Activated T-helper 2 cell treated with anti-CD3 and anti-CD28 coated beads, Interferon-gamma antibody, Interleukin-2, Interleukin-4, amounts not matched to agents 10 μg/mL and 5 μg/mL and 100 μg/mL, durations not matched to agents 14 hours and 24 hours and 36 hours (primary cell): ENCODE measurements around the gene RBFA. TPM values are rescaled to one million over a fixed set of nuclear protein-coding genes. Genes with fewer than 3 reads are reported as not detected.

ENCODE experiments used
- DNase-seq: peaks from one replicate; pipeline ENCODE4 v3.0.0; 2021; ENCODE audit warnings: low spot score
- H3K27ac Mint-ChIP-seq: one replicate; pipeline ENCODE4 v1.8.0; 2021; ENCODE audit warnings: mixed read lengths
- H3K27me3 Mint-ChIP-seq: one replicate; pipeline ENCODE4 v1.8.0; 2021; ENCODE audit warnings: low read depth, mixed read lengths
- H3K36me3 Mint-ChIP-seq: one replicate; pipeline ENCODE4 v1.8.0; 2021; ENCODE audit warnings: low read depth, mixed read lengths
- H3K4me1 Mint-ChIP-seq: one replicate; pipeline ENCODE4 v1.8.0; 2021; ENCODE audit warnings: low read depth, mixed read lengths
- H3K4me3 Mint-ChIP-seq: one replicate; pipeline ENCODE4 v1.8.0; 2021; ENCODE audit warnings: low read depth, mild to moderate bottlenecking, moderate library complexity, mixed read lengths
- H3K9me3 Mint-ChIP-seq: one replicate; pipeline ENCODE4 v1.8.0; 2021; ENCODE audit warnings: mixed read lengths
- intact Hi-C: fragments of 100-400 bp; cut with micrococcal nuclease; formaldehyde crosslinking; loops from one replicate; pipeline ENCODE4 v1.15.1; 2023
- total RNA-seq: library from RNA; stranded (reverse); gene quantifications from 2 replicates; pipeline ENCODE4 v1.2.3, GENCODE V29; 2022

RBFA gene
- total RNA-seq, 1 donor from 2014 or later: 49.4 TPM

DNA sequence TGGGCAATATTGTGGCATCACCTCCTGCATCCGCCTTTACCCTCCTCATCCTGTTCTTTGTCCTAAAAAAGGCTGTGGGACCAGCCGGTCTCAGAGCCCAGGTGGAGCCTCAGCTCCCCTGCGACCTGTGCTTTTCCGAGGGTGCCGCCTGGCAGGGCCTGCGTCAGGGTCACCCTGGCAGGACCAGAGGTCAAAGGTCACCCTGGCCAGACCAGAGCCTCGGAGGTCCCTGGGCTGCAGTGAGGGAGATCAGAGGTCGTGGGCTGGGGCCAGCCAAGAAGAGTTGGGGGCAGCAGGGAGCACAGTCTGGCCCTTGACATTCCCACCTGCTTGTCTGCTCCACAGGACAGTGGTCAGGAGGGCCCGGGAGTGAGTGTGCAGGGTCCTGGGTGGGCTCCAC lies 31.5 kb downstream of the RBFA start:
- DNase-seq: no peak
- H3K9me3 Mint-ChIP-seq: peaks cover 8% of the 10 kb centered on the region
- no peaks in the 10 kb centered on the region for H3K27me3 Mint-ChIP-seq
- no peak overlapping the region for H3K27ac Mint-ChIP-seq
- H3K4me3 Mint-ChIP-seq: no peak overlapping the region
- intact Hi-C loops: no loop called here
- no peaks in the 10 kb centered on the region for H3K36me3 Mint-ChIP-seq
- H3K4me1 Mint-ChIP-seq: no peaks in the 10 kb centered on the region

DNA sequence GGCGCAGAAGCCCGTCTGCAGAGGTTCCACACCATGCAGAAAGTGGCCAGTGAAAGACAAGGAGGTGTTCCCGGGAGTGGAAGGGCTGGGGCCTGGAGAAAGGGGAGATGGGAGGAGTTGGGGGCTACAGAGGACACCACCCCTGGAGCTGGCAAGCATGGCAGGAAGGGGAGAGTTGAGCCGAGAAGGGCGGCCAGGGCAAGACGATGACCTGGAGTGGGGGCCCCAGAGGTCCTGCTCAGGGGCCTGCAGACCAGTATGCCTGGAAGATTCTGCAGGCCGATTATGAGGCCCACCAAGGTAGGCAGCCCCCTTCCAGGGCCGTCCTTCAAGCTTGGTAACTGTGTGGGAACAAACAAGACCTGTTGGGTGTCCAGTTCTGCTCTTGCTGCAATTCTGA lies 33.1 kb downstream of the RBFA start:
- Mint-ChIP-seq H3K27ac (no peak overlapping the region), H3K36me3 (no peaks in the 10 kb centered on the region), H3K4me1 (no peaks in the 10 kb centered on the region), H3K27me3 (no peaks in the 10 kb centered on the region), H3K4me3 (no peak overlapping the region), H3K9me3 (peaks cover 4% of the 10 kb centered on the region)
- no peak for DNase-seq
- intact Hi-C loops: no loop called here

DNA sequence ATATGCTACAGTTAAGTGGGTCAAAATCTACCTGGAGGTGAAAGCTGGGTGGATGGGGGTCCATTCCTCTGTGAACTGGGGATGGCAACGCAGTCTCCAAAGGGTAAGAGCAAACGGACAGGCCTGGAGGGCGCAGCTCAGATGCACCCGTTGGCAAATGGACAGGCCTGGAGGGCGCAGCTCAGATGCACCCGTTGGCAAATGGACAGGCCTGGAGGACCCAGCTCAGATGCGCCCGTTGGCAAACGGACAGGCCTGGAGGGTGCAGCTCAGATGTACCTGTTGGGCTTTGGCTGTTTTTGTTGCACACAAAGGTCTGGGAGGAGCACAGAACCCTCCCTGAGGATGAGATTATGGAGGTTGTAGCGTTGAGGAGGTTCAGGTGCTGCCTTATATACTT lies 33.7 kb downstream of the RBFA start:
- Mint-ChIP-seq H3K4me1 (no peaks in the 10 kb centered on the region), H3K27me3 (no peaks in the 10 kb centered on the region), H3K9me3 (peaks cover 4% of the 10 kb centered on the region), H3K36me3 (no peaks in the 10 kb centered on the region), H3K27ac (no peak overlapping the region), H3K4me3 (no peak overlapping the region)
- no peak for DNase-seq
- intact Hi-C loops: no loop called here

DNA sequence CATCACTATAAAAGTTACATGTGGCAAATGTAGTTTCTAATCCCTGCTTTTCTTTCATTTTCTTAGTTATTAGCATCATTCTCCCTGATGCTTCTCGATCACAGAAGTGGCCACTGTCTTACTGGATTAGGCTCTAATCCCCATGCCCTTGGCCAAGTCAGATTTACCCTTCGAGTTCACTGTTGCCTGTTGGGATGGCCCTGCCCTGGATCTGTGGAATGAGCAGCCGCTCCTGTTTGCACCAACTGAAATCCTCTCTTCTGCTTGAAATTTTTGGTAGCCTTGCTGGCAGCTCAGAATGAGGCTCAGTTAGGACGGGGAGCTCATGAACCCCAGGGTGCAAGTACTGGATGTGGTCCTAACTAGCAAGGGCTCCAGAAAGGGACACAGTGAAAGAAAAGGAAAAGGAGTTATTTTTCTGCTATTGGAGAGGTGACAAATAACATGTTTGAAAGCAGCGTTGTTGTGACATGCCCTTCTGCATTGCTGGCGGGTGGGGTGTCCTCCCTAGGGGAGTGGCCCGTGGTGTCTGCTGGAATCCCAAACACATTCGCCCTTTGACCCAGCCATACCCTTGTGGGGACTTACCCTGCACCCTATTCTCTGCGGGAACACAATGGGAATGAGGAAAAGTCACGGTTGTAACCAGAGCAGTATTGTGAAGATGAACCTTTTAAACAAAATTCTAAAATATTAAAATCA lies 34.5 kb downstream of the RBFA start:
- Mint-ChIP-seq H3K9me3 (peaks cover under 1% of the 10 kb centered on the region), H3K4me3 (no peak overlapping the region), H3K27ac (no peak overlapping the region), H3K27me3 (no peaks in the 10 kb centered on the region), H3K36me3 (no peaks in the 10 kb centered on the region), H3K4me1 (no peaks in the 10 kb centered on the region)
- DNase-seq: no peak
- intact Hi-C loops: no loop called here

DNA sequence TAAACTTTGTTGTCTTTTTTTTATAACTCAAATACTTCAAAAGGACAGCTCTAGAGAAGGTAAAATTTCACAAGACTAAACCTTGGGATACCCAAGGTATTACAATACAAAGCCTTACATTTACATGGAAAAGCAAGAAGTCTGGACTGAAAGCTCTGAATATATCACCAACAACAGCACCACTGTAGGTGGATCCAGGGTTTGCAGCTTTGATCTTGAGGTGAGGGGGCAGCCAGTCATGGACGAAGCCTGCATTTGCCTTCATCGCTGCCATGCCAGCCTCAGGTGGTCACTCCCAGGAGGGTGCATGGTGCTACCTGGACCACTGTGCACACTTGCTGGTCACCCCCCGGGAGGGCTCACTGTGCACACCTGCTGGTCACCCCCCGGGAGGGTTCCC lies 36.6 kb downstream of the RBFA start:
- Mint-ChIP-seq H3K9me3 (no peaks in the 10 kb centered on the region), H3K4me3 (no peak overlapping the region), H3K27ac (no peak overlapping the region), H3K36me3 (no peaks in the 10 kb centered on the region), H3K27me3 (no peaks in the 10 kb centered on the region), H3K4me1 (no peaks in the 10 kb centered on the region)
- intact Hi-C loops: no loop called here
- no peak for DNase-seq

DNA sequence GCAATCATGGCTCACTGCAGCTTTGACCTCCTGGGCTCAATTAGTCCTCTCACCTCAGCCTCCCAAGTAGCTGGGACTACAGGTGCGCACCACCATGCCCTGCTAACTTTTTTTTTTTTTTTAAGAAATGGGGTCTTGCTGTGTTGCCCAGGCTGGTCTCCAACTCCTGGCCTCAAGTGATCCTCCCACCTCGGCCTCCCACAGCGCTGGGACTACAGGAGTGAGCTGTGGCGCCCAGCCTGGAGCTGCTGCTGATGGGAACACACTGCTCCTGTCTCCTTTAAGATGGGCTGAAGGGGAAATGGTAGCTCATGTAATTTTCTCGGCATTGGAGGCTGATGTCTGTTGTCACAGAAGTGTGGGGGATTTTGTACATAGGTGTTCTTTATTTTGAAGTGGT lies 39.9 kb downstream of the RBFA start:
- Mint-ChIP-seq H3K9me3 (no peaks in the 10 kb centered on the region), H3K36me3 (no peaks in the 10 kb centered on the region), H3K4me3 (no peak overlapping the region), H3K27ac (no peak overlapping the region), H3K27me3 (no peaks in the 10 kb centered on the region), H3K4me1 (no peaks in the 10 kb centered on the region)
- intact Hi-C loops: no loop called here
- no peak for DNase-seq

DNA sequence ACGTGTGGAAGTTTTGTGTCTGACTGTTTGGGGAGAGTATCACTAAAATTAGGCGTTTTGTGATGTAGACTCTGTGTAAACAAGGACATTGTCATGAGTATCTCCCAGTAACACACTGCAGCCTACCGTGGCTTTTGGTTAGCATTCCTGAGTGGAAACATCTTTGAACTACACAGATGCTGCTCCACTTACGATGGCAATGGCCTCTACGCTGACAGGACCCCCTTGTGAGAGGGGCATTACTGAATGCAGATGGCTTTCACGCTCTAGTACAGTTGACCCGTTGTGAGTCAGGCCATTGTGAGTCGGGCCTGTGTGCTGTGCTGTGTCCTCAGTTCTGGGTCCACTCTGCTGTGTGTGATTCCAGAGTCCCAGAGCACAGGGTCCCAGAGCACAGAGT lies 40.5 kb downstream of the RBFA start:
- no peaks in the 10 kb centered on the region for H3K36me3 Mint-ChIP-seq
- no peak overlapping the region for H3K4me3 Mint-ChIP-seq
- H3K4me1 Mint-ChIP-seq: no peaks in the 10 kb centered on the region

DNA sequence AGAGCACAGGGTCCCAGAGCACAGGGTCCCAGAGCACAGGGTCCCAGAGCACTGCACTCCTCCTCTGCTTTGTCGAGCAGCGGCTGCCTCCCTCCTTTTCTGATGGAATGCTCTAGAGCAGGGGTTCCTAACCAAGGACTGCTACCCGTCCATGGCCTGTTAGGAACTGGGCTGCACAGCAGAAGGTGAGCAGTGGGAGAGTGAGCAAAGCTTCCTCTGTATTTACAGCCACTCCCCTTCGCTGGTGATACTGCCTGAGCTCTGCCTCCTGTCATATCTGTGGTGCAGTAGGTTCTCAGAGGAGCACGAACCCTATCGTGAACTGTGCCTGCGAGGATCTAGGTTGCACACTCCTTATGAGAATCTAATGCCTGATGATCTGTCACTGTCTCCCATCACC lies 41.7 kb downstream of the RBFA start:
- Mint-ChIP-seq H3K27ac (no peak overlapping the region), H3K4me1 (no peaks in the 10 kb centered on the region), H3K27me3 (no peaks in the 10 kb centered on the region), H3K9me3 (no peaks in the 10 kb centered on the region), H3K4me3 (no peak overlapping the region), H3K36me3 (no peaks in the 10 kb centered on the region)
- no peak for DNase-seq
- intact Hi-C loops: no loop called here

More for the DNA sequence above, 40.5 kb downstream of the RBFA start:
- Mint-ChIP-seq H3K27ac (no peak overlapping the region), H3K9me3 (no peaks in the 10 kb centered on the region), H3K27me3 (no peaks in the 10 kb centered on the region)
- no peak for DNase-seq
- intact Hi-C loops: no loop called here

DNA sequence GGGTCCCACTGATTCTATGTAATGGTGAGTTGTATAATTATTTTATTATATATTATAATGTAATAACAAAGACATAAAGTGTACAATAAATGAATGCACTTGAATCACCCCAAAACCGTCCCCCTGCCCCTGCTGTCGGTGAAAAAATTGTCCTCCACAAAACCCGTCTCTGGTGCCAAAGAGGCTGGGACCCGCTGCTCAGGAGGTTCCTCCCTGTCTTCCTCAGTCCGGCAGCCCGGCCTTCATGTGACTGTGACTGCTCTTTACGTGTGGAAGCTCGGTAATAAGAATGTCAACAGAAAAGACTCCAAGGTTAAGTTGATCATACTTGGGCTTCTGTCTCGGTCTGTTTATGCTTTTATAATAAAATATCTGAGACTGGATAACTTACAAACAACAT lies 42.1 kb downstream of the RBFA start:
- intact Hi-C loops: no loop called here
- no peak for DNase-seq
- Mint-ChIP-seq H3K27ac (no peak overlapping the region), H3K4me1 (no peaks in the 10 kb centered on the region), H3K9me3 (no peaks in the 10 kb centered on the region), H3K4me3 (no peak overlapping the region), H3K27me3 (no peaks in the 10 kb centered on the region), H3K36me3 (no peaks in the 10 kb centered on the region)

DNA sequence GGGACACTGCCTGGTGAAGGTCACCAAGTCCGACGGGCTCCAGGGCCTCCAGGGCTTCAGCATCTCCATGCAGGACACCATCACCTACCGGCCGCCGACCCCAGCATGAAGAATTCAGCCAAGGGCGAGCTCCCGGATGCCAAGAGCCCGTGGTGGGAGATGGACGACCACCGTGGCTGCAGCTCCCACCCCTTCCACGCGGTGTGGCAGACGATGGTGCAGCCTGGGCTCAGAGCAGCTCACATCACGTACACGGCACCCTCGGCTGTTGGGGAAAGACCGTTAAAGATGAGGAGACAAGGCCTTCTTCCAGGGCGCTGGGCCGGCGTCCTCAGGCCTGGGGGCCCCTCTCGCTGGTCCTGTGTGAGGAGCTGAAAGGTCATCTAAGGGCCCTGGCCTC lies 43.6 kb downstream of the RBFA start:
- Mint-ChIP-seq H3K4me1 (no peaks in the 10 kb centered on the region), H3K36me3 (no peaks in the 10 kb centered on the region), H3K27ac (no peak overlapping the region), H3K27me3 (no peaks in the 10 kb centered on the region), H3K9me3 (no peaks in the 10 kb centered on the region), H3K4me3 (no peak overlapping the region)
- intact Hi-C loops: no loop called here
- no peak for DNase-seq

Other genes with a start within 250 kb of the RBFA start
- gene KCNG2, start 236.5 kb upstream of the RBFA start, total RNA-seq: not detected in 2 replicates
- gene SLC66A2, start 82.8 kb upstream of the RBFA start, total RNA-seq: 48.1 and 49.5 TPM in 2 replicates
- 12.0 and 15.5 TPM in 2 replicates for gene HSBP1L1, start 69.8 kb upstream of the RBFA start, total RNA-seq
- 181 and 194 TPM in 2 replicates for gene TXNL4A, start 45.9 kb upstream of the RBFA start, total RNA-seq
- gene ADNP2, start 74.8 kb downstream of the RBFA start, total RNA-seq: 28.1 and 28.9 TPM in 2 replicates
- 0.21 and 0.23 TPM in 2 replicates for gene PARD6G, start 213.1 kb downstream of the RBFA start, total RNA-seq